Spleen (tissue), 7 donors: ENCODE measurements around the gene SIM2.

Source experiments
- POLR2A ChIP-seq, 3 donors: fragments of 450-650 bp; IDR thresholded peaks; one replicate each; pipeline ENCODE4 v1.5.1; 2017; ENCODE audit warnings: antibody characterized with exemption in 3 of 3, mild to moderate bottlenecking in 1 of 3
- TF ChIP-seq, protein P1 (sequence below), 11 experiments: fragments of 200-600 bp in 7 of 11; fragments of 450-650 bp in 4 of 11; sonication (generic) in 4 of 11; IDR thresholded peaks in 8 of 11; conservative IDR thresholded peaks in 3 of 11; 1 replicate in 7 of 11; 2 replicates in 4 of 11; pipeline versions ENCODE4 v1.4.0 to v1.8.0; 2016 to 2021; ENCODE audit warnings: antibody characterized with exemption in 11 of 11, inconsistent platforms in 4 of 11, mild to moderate bottlenecking in 1 of 11
- donor health status: DM: no; HTN: no; CAD: no; lungs with moderate emphysema.
- donor health status: DM: no; HTN: no; CAD: no.
- donor health status: DM: no; HTN: no; CAD: no.

DNA sequence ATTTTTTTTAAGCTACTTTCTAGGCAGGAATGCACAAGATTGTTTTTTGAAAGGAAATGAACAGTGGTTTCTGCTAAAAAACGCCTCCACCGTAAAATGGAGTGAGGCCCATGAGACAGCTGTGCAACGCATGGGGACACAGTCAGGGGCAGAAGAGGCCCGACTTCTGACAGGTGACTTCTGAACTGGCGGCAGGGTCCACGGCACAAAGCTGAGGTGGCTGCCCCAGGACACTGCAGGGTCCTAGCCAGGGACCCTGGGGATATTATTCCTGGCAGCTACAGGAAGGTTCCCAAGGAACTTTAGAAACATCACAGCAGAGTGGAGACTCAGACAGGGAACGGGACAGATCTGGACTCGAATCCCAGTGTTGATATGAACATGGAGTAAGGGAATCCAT, 75.1 kb downstream of the SIM2 start:
- TF ChIP-seq, protein P1, sequence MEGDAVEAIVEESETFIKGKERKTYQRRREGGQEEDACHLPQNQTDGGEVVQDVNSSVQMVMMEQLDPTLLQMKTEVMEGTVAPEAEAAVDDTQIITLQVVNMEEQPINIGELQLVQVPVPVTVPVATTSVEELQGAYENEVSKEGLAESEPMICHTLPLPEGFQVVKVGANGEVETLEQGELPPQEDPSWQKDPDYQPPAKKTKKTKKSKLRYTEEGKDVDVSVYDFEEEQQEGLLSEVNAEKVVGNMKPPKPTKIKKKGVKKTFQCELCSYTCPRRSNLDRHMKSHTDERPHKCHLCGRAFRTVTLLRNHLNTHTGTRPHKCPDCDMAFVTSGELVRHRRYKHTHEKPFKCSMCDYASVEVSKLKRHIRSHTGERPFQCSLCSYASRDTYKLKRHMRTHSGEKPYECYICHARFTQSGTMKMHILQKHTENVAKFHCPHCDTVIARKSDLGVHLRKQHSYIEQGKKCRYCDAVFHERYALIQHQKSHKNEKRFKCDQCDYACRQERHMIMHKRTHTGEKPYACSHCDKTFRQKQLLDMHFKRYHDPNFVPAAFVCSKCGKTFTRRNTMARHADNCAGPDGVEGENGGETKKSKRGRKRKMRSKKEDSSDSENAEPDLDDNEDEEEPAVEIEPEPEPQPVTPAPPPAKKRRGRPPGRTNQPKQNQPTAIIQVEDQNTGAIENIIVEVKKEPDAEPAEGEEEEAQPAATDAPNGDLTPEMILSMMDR (IDR thresholded peaks at IDR 0.05 in 8 of 11, conservative IDR thresholded peaks at IDR 0.05 in 3 of 11): no peak
- TF ChIP-seq POLR2A (IDR thresholded peaks at IDR 0.05): no peak
